ENCODE results near the gene GPS1. TPM values are rescaled to one million over a fixed set of nuclear protein-coding genes. Genes with fewer than 3 reads are reported as not detected.

GPS1 gene
- total and polyA plus RNA-seq, 9 of the 15 experiments (the other 6 are each of a cell fraction or from before 2014, with no cell fraction given) = 3.1 to 167 (median 69.9) TPM

DNA sequence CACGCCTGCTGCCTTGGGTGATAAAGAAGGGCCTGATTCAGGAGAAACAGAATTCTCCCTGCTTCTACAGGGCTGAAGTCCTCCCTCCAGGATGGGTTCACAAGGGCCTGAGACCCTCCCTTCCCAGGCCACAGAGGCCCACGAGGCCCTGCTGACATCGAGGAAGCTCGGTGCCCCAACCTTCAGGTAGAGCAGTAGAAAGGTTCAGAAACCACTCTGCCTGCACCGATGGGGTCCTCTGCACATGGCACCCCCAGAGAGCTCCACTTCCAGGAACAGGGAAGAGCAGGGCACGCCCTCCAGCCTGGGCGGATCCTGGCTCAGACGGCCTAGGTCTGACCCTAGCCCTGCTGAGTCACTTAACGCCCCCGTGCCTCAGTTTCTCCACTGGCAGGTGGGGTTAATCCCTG lies 29.8 kb upstream of the GPS1 start (continued):
- no peak for TF ChIP-seq ZNF77 (CRISPR knock-in tag; IDR thresholded peaks at IDR 0.05)
- no peak for TF ChIP-seq ELF4 (CRISPR knock-in tag; IDR thresholded peaks at IDR 0.05)
- TF ChIP-seq E4F1 (CRISPR knock-in tag; IDR thresholded peaks at IDR 0.05; ENCODE audit: borderline replicate concordance) = no peak
- TF ChIP-seq TAF1 (IDR thresholded peaks at IDR 0.05; ENCODE audit: control insufficient read depth, extremely low read depth, insufficient read depth, low read length, severe bottlenecking) = peak; percentile 34
- no peak for TF ChIP-seq CREM (IDR thresholded peaks at IDR 0.05; ENCODE audit: low read depth)
- TF ChIP-seq ATF6 (CRISPR knock-in tag; IDR thresholded peaks at IDR 0.05) = 0 out of 2 replicates have a peak, but pooled peaks have one; percentile 17
- TF ChIP-seq POLR3G (IDR thresholded peaks at IDR 0.05; ENCODE audit: extremely low read depth, insufficient read length, insufficient replicate concordance) = no peak
- TF ChIP-seq, protein P1, sequence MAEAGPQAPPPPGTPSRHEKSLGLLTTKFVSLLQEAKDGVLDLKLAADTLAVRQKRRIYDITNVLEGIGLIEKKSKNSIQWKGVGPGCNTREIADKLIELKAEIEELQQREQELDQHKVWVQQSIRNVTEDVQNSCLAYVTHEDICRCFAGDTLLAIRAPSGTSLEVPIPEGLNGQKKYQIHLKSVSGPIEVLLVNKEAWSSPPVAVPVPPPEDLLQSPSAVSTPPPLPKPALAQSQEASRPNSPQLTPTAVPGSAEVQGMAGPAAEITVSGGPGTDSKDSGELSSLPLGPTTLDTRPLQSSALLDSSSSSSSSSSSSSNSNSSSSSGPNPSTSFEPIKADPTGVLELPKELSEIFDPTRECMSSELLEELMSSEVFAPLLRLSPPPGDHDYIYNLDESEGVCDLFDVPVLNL (CRISPR knock-in tag; IDR thresholded peaks at IDR 0.05; ENCODE audit: low read depth) = no peak
- no peak for TF ChIP-seq NRF1 (conservative IDR thresholded peaks at IDR 0.05 in 1 of 2, IDR thresholded peaks at IDR 0.05 in 1 of 2)
- TF ChIP-seq ZBTB26 (CRISPR knock-in tag; IDR thresholded peaks at IDR 0.05) = no peak
- TF ChIP-seq HOXB6 (CRISPR knock-in tag; IDR thresholded peaks at IDR 0.05; ENCODE audit: borderline replicate concordance) = no peak
- TF ChIP-seq E2F1 (CRISPR knock-in tag; IDR thresholded peaks at IDR 0.05) = no peak
- TF ChIP-seq TCFL5 (CRISPR knock-in tag; conservative IDR thresholded peaks at IDR 0.05) = no peak
- no peak for TF ChIP-seq CCNT2 (IDR thresholded peaks at IDR 0.05; ENCODE audit: borderline replicate concordance, extremely low read depth, insufficient read length, low read depth, low read length)
- no peak for TF ChIP-seq HMG20A (CRISPR knock-in tag; conservative IDR thresholded peaks at IDR 0.05)
- TF ChIP-seq ZFX (CRISPR knock-in tag; IDR thresholded peaks at IDR 0.05) = no peak

Measured in K562 (cell line).